Activated naive CD4-positive, alpha-beta T cell treated with anti-CD3 and anti-CD28 coated beads for 36 hours (primary cell): ENCODE results near the gene GGT5. TPM values are rescaled to one million over a fixed set of nuclear protein-coding genes. Genes with fewer than 3 reads are reported as not detected.
"Not testable (repeated sequence)": the region's sequence is repeated elsewhere in the genome, so short reads cannot be mapped to it uniquely, and the experiment has no call there.

Source experiments
- CTCF ChIA-PET: fragments of 350-600 bp; sonication (Branson Sonifier 250); formaldehyde crosslinking; loops from one replicate; lab custom pipeline; 2021; ENCODE audit warnings: antibody characterized with exemption; lab: Charles Lee
- DNase-seq: peaks from one replicate; pipeline ENCODE4 v3.0.0-alpha.2; 2020
- H3K27ac Mint-ChIP-seq: one replicate; pipeline ENCODE4 v1.8.0; 2021; ENCODE audit warnings: mild to moderate bottlenecking, mixed read lengths
- H3K27me3 Mint-ChIP-seq: one replicate; pipeline ENCODE4 v1.8.0; 2021; ENCODE audit warnings: low read depth, mixed read lengths
- H3K36me3 Mint-ChIP-seq: one replicate; pipeline ENCODE4 v1.8.0; 2021; ENCODE audit warnings: low read depth, mixed read lengths
- H3K4me1 Mint-ChIP-seq: one replicate; pipeline ENCODE4 v1.8.0; 2021; ENCODE audit warnings: low read depth, mixed read lengths
- H3K4me3 Mint-ChIP-seq: one replicate; pipeline ENCODE4 v1.8.0; 2021; ENCODE audit warnings: mild to moderate bottlenecking, moderate library complexity, mixed read lengths
- H3K9me3 Mint-ChIP-seq: one replicate; pipeline ENCODE4 v1.8.0; 2021; ENCODE audit warnings: mixed read lengths
- intact Hi-C: fragments of 100-400 bp; cut with micrococcal nuclease; formaldehyde crosslinking; loops from one replicate; pipeline ENCODE4 v1.15.1; 2023
- total RNA-seq, 2 experiments: library from RNA; stranded (reverse); gene quantifications; one replicate each; pipeline ENCODE4 v1.2.3, GENCODE V29; 2021

Gene GGT5
- total RNA-seq, 2 experiments from 2014 or later, result not detected

DNA sequence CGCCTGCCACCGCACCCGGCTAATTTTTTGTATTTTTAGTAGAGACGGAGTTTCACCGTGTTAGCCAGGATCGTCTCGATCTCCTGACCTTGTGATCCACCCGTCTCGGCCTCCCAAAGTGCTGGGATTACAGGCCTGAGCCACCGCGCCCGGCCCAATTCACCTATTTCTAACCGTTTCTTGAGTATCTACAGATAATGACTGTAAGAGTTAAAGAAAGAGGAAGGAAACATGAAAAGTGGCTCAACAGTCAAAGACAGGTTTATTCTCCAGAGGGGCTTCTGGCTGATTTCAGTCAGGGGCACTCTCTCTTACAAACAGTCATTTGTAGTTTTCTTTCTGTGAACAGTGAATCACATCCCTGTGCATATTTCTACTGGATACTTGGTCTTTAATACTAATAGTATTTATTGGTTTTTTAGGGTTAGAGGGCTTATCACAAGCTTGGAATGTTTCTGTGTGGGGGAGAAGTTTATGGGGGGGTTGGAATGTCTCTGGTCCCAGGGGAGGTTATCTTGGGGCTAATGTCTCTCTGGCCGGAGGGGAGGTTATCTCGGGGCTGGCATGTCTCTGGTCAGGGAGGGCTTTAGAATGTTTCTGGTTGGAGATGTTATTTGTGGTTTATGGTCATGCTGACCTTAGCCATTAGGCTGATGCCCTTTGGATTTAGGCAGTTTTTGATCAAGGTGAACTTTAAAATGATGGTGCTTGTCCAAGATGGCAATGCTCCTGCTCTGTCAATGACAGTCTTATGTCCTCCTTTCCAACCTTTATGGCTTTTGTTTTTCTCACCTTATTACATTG, 38.2 kb downstream of the GGT5 start:
- DNase-seq, intact Hi-C loops, H3K4me3 Mint-ChIP-seq, H3K36me3 Mint-ChIP-seq, H3K9me3 Mint-ChIP-seq, H3K27me3 Mint-ChIP-seq, H3K27ac Mint-ChIP-seq: not testable (repeated sequence)
- CTCF ChIA-PET, result interaction anchor here (1.2 kb wide), 1 partner anchor 8 kb away, joined by 3 read pairs; no protein-coding TSS in a partner anchor
- H3K4me1 Mint-ChIP-seq, result peaks cover 13% of the 10 kb centered on the region

DNA sequence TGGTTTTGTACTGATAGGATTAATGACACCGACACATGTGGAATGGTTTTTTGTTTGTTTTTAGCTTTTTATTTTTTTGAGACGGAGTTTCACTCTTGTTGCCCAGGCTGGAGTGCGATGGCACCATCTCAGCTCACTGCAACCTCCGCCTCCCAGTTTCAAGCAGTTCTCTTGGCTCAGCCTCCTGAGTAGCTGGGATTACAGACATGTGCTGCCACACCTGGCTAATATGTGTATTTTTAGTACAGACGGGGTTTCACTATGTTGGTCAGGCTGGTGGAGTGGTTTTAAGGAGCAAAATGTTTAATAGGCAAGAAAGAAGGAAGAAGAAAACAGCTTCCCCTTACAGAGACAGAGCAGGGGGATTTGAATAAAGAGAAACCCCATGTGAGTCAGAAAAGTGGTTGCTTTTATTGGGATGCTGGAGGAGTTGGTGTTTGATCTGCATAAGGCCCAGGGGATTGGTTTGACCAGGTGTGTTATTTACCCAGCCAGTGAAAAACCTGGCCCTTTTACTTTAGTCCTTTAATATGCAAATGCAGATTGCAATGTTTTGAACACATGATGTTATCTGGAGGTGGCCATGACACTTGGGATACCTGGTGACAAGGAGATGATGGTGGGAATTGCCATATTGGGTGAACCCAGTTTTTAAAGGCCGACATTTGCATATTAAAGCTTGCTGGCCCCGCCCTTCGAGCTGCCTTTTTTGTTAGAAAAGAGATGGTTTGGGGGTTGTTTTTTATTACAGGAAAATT, 39.3 kb downstream of the GGT5 start:
- H3K4me3 Mint-ChIP-seq, result no peak overlapping the region
- no peaks in the 10 kb centered on the region for H3K9me3 Mint-ChIP-seq
- intact Hi-C loops, result no loop called here
- no peaks in the 10 kb centered on the region for H3K36me3 Mint-ChIP-seq
- CTCF ChIA-PET, result no interaction called here
- H3K27ac Mint-ChIP-seq, result no peak overlapping the region
- H3K27me3 Mint-ChIP-seq, result no peaks in the 10 kb centered on the region
- peaks cover 13% of the 10 kb centered on the region for H3K4me1 Mint-ChIP-seq
- DNase-seq, result no peak

DNA sequence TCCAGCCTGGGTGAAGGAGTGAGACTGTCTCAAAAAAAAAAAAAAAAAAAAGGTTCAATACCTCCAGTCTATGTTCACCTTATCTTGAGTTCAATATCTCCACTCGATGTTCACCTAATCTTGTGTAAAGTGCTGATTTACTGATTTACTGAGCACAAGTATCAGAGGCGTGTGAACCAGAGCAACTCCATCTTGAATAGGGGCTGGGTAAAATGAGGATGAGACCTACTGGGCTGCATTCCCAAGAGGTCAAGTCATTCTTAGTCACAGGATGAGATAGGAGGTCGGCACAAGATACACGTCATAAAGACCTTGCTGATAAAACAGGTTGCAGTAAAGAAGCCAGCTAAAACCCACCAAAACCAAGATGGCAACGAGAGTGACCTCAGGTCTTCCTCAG, 41.0 kb downstream of the GGT5 start:
- intact Hi-C loops, H3K27me3 Mint-ChIP-seq, DNase-seq, H3K36me3 Mint-ChIP-seq, CTCF ChIA-PET, H3K4me3 Mint-ChIP-seq, H3K9me3 Mint-ChIP-seq, H3K27ac Mint-ChIP-seq: not testable (repeated sequence)
- peaks cover 13% of the 10 kb centered on the region for H3K4me1 Mint-ChIP-seq

DNA sequence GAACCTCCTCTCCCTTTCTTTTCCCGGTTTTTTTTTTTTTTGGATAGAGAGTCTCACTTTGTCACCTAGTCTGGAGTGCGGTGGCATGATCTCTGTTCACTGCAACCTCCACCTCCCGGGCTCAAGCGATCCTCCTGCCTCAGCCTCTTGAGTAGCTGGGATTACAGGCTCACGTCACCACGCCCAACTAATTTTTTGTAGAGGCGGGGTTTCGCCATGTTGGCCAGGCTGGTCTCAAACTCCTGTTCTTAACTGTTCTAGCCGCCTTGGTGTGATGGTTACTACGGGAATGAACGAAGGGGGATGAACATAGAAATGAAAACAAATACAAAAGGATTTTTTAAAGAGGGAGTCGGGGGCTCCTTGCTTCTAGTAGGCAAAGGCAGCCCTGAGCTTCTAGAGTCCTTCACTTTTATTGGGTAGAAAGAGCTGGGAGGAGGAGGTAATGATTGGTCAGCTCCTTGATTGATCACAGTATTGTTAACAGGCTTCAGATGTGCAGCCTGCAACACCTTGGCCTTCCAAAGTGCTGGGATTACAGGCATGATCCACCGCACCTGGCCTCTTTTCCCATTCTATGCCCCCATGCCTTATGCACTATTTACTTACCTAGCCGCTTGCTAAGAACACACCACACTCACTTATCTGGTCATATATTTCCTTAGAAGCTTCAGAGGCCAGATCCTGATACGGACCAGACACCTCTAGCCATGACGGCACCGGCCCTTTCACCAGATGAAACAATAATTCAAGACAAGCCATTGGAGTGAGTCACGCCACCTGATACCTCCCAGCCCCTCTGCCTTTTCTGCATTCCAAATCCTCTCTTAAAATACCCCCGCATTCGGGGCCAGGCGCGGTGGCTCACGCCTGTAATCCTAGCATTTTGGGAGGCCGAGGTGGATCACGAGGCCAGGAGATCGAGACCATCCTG, 42.9 kb downstream of the GGT5 start:
- CTCF ChIA-PET, result no interaction called here
- Mint-ChIP-seq H3K4me3 (no peak overlapping the region), H3K36me3 (no peaks in the 10 kb centered on the region), H3K27ac (no peak overlapping the region), H3K27me3 (no peaks in the 10 kb centered on the region), H3K9me3 (no peaks in the 10 kb centered on the region), H3K4me1 (peaks cover 6% of the 10 kb centered on the region)
- no peak for DNase-seq
- intact Hi-C loops, result no loop called here

DNA sequence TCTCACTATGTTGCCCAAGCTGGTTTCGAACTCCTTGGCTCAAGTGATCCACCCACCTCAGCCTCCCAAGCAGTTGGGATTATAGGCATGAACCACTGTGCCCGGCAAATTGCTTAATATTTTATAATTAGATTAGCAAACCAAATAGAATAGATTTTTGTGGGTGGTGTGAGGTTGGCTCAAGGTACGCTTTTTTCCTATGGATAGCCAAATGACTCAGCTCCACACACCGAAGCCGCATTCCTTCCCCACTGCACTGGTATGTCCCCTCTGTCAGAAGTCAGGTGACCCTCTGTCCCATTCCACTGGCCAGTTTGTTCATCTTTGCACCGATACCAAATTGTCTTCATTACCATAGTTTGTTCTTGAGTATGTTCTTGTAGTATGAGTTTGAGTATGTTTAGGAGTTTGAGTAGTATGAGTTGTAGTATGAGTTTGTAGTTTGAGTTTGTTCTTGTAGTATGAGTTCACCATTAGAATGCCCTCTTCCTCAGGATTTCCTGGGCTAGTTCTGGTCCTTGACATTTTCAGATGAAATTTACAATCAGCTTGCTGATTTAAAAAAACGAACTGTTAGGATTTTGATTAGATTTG, 44.2 kb downstream of the GGT5 start:
- DNase-seq, result no peak
- intact Hi-C loops, result no loop called here
- H3K4me3 Mint-ChIP-seq, result no peak overlapping the region
- peaks cover 6% of the 10 kb centered on the region for H3K4me1 Mint-ChIP-seq
- H3K9me3 Mint-ChIP-seq, result no peaks in the 10 kb centered on the region
- H3K27ac Mint-ChIP-seq, result no peak overlapping the region
- no peaks in the 10 kb centered on the region for H3K27me3 Mint-ChIP-seq
- CTCF ChIA-PET, result interaction anchor here (0.7 kb wide), 2 partner anchors 17 to 46 kb away, joined by 3 to 4 read pairs; no protein-coding TSS in a partner anchor
- H3K36me3 Mint-ChIP-seq, result no peaks in the 10 kb centered on the region

DNA sequence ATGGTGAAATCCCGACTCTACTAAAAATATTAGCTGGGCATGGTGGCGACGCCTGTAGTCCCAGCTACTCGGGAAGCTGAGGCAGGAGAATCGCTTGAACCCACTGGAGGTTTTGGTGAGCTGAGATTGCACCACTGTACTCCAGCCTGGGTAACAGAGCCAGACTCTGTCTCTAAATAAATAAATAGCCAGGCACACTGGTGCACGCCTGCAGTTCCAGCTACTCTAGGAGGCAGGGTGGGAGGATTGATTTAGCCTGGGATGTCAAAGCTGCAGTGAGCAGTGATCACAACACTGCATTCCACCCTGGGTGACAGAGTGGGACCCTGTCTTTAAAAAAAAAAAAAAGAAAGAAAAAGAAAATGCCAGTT, 46.2 kb downstream of the GGT5 start:
- Mint-ChIP-seq H3K27me3 (no peaks in the 10 kb centered on the region), H3K9me3 (no peaks in the 10 kb centered on the region), H3K4me1 (peaks cover 6% of the 10 kb centered on the region), H3K36me3 (no peaks in the 10 kb centered on the region), H3K27ac (no peak overlapping the region), H3K4me3 (no peak overlapping the region)
- no peak for DNase-seq
- intact Hi-C loops, result no loop called here
- CTCF ChIA-PET, result interaction anchor here (0.8 to 2.0 kb wide), 5 partner anchors 9 to 156 kb away, joined by 3 to 4 read pairs (median 3); no protein-coding TSS in a partner anchor

DNA sequence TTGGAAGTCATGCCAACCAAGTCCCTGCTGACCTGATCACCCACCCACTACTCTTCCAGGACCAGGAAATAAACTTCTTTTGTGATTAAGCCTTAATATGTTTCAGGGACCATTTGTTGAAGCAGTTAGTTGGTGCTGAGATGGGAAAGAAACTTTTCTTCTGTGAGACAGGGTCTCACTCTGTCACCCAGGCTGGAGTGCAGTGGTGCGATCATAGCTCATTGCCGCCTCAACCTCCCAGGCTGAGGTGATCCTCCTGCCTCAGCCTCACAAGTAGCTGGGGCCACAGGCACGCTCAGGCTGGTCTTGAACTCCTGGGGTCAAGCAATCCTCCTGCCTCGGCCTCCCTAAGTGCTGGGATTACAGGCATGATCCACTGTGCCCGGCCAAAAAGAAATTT, 53.0 kb downstream of the GGT5 start:
- DNase-seq, result no peak
- CTCF ChIA-PET, result no interaction called here
- Mint-ChIP-seq H3K36me3 (no peaks in the 10 kb centered on the region), H3K27ac (no peak overlapping the region), H3K4me3 (no peak overlapping the region), H3K9me3 (no peaks in the 10 kb centered on the region), H3K27me3 (no peaks in the 10 kb centered on the region), H3K4me1 (no peaks in the 10 kb centered on the region)
- intact Hi-C loops, result loop anchor here (5.0 kb wide), 1 partner anchor 335 kb away; no protein-coding TSS in a partner anchor

DNA sequence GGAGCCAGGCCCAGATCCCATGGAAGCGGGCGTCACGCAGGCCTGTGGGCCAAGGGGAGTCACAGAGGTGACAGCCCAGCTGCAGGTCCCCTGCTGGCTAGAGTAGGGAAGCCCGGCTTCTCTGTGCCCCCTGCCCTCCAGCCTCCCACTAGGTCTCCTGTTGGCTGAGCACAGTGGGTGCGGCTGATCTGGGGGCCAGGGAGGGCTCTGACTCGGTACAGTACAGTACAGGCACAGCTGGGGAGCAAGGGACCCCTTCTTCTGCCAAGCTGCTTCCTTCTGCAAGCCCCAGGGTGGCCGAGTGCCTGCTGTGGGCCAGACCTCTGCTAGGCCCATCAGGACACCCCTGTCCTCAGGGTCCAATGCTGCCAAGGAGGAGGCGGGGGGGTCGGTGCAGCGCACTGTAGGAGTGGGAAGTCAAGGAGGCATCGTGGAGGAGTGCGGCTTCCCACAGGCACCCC, 53.5 kb downstream of the GGT5 start:
- DNase-seq, result no peak
- no peak overlapping the region for H3K4me3 Mint-ChIP-seq
- CTCF ChIA-PET, result no interaction called here
- no peaks in the 10 kb centered on the region for H3K9me3 Mint-ChIP-seq
- no peaks in the 10 kb centered on the region for H3K27me3 Mint-ChIP-seq
- no peaks in the 10 kb centered on the region for H3K36me3 Mint-ChIP-seq
- no peaks in the 10 kb centered on the region for H3K4me1 Mint-ChIP-seq
- no peak overlapping the region for H3K27ac Mint-ChIP-seq
- intact Hi-C loops, result loop anchor here (5.0 kb wide), 1 partner anchor 336 kb away; no protein-coding TSS in a partner anchor

DNA sequence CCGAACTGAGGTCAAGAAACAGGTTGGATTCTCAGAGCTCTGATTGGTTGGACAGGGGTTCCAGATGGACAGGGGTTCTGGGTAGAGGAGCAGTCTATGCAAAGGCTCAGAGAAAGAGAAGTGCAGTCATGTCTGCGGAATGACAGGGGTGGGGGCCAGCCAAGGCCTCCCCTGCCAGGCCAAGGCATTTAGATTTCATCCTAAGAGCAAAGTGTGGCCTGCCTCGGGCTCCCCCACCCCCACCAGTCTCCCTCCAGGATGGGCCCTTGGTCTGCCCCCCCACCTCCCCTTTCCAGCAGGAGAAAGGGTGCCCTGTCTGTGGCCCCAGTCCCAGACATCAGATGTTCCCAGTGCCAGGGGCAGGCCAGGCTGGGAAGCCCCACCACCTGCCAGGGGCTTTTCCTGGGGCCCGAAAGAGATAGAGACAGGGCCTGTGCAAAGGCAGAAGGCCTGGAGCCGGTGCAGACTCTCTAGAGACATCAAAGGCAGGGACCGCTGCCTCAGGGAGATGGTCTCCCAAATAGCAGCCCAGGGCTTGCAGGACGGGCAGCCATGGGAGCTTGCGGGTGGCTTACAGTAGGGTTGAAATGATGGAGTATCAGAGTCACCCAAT, 54.2 kb downstream of the GGT5 start:
- intact Hi-C loops, result loop anchor here (5.0 kb wide), 1 partner anchor 337 kb away; no protein-coding TSS in a partner anchor
- H3K27me3 Mint-ChIP-seq, result no peaks in the 10 kb centered on the region
- no peaks in the 10 kb centered on the region for H3K36me3 Mint-ChIP-seq
- H3K4me1 Mint-ChIP-seq, result no peaks in the 10 kb centered on the region
- H3K27ac Mint-ChIP-seq, result no peak overlapping the region
- CTCF ChIA-PET, result interaction anchor here (0.6 to 1.0 kb wide), 3 partner anchors 10 to 57 kb away, joined by 3 to 5 read pairs (median 3); partner anchors contain the start of gene SUSD2
- no peak for DNase-seq
- no peak overlapping the region for H3K4me3 Mint-ChIP-seq
- no peaks in the 10 kb centered on the region for H3K9me3 Mint-ChIP-seq

DNA sequence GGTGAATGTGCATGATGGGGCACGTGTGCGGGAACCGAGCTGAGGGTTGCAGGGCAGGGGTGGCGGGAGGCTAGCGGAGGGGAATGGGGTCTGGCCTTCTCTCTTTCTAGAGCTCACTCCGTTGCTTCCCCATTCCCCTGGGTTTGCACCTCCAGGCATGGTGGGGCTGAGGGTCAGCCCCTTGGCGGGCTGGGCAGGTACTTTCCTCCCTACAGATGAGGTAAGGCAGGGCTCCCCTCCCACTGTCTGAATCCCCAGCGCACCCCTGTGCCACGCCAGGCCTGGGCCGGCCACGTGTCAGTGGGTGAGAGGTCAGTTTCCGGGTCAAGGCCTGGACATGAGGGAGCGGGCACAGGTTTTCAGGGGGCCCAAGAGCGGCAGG, 54.7 kb downstream of the GGT5 start:
- Mint-ChIP-seq H3K27ac (no peak overlapping the region), H3K27me3 (no peaks in the 10 kb centered on the region), H3K36me3 (no peaks in the 10 kb centered on the region), H3K4me1 (no peaks in the 10 kb centered on the region), H3K4me3 (no peak overlapping the region), H3K9me3 (no peaks in the 10 kb centered on the region)
- intact Hi-C loops, result loop anchor here (5.0 kb wide), 1 partner anchor 337 kb away; no protein-coding TSS in a partner anchor
- CTCF ChIA-PET, result interaction anchor here (0.6 to 1.3 kb wide), 5 partner anchors 9 to 86 kb away, joined by 3 to 5 read pairs (median 3); partner anchors contain the start of gene SUSD2
- no peak for DNase-seq
